HG02588 (cell line): ENCODE data around the gene TMPRSS12.
"Not testable (repeated sequence)": the region's sequence is repeated elsewhere in the genome, so short reads cannot be mapped to it uniquely, and the experiment has no call there.

Source experiments
- ATAC-seq: cut with Tn5 transposase; IDR thresholded peaks from one replicate; pipeline ENCODE4 v1.9.1; 2021; ENCODE audit warnings: mild to moderate bottlenecking, moderate library complexity; ENCODE audit not compliant: unreplicated experiment

Gene TMPRSS12

DNA sequence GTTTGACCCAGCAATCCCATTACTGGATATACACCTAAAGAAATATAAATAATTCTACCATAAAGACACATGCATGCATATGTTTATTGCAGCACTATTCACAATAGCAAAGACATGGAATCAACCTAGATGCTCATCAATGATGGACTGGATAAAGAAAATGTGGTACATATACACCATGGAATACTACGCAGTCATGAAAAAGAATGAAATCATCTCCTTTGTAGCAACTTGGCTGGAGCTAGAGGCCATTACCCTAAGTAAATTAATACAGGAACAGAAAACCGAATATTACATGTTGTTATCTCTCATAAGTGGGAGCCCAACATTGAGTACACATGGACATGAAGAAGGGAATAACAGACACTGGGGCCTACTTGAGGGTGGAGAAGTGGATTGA lies 13.0 kb downstream of the TMPRSS12 start:
- ATAC-seq, result not testable (repeated sequence)

DNA sequence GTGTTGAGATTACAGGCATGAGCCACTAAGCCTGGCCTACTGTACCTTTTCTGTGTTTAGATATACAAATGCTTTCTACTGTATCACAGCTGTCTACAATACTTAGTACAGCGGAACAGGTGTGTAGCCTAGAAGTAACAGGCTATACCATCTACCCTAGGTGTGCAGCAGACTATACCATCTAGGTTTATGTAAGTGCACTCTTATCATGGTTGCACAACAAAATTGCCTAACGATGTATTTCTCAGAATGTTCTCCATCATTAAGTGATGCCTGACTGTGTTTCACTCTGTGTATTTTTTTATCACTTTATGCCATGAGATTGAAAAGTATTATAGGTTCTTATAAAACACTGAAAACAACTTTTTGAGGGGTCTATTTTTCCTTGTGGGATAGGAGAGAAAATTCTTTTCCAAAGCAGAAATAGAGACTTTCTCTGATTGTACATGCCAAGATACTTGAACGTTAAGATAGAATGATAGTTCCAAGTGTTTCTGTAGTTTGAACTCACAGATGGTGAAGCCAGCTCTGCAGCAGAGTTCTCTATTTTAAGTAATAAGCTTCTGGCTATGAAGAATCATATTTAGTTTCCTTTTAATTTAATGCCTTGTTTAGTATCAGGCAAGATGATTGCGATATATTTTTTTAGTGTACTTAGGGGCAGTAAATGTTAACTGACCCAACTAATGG lies 17.0 kb downstream of the TMPRSS12 start:
- no peak for ATAC-seq

- ATAC-seq, result no peak
These were observed 19.6 kb downstream of the TMPRSS12 start for GRCh38 chr12:50862316-50862715.

GRCh38 chr12:50865266-50865665 lies 22.5 kb downstream of the TMPRSS12 start:
- no peak for ATAC-seq

GRCh38 chr12:50868881-50869280 lies 26.2 kb downstream of the TMPRSS12 start:
- ATAC-seq, result not testable (repeated sequence)

DNA sequence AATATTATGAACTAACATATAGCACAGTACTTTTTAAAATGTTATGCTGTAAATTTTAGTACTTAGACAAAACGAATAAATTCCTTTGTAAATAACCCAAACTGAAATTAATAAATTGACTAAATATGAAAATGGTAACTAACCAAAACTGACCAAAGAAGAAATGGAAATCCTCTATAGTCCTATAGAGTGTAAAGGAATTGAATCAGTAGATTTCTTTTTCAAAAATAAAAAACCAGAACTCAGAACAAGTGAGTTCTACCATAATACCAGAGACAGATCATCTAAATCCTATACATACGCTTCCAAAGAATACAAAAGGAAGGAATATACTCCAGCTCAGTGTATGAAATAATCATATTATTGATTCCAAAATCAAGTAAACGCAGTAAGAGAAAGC lies 39.8 kb downstream of the TMPRSS12 start:
- no peak for ATAC-seq

DNA sequence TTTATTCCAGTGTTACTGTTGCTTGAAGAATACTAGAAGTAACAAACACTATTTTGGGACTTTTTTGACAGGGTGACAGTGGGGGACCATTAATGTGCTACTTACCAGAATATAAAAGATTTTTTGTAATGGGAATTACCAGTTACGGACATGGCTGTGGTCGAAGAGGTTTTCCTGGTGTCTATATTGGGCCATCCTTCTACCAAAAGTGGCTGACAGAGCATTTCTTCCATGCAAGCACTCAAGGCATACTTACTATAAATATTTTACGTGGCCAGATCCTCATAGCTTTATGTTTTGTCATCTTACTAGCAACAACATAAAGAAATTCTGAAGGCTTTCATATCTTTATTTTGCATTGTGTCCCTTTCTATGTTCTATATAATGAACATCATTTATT lies 44.5 kb downstream of the TMPRSS12 start:
- no peak for ATAC-seq

- ATAC-seq, result no peak
These were observed 45.9 kb downstream of the TMPRSS12 start for GRCh38 chr12:50888666-50889065.

DNA sequence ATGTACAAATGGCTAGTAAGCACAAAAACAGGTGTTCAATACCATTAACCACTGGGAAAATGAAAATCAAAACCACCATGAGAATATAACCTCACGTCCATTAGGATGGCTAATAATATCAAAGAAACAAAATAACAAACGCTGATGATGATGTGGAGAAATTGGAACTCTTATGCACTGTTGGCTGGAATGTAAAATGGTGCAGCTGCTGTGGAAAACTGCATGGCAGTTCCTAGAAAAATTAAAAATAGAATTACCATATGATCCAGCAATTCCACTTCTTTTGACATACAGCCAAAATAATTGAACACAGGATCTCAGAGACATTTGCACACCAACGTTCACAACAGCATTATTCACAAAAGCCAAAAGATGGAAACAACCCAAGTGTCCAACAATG lies 51.5 kb downstream of the TMPRSS12 start:
- no peak for ATAC-seq

DNA sequence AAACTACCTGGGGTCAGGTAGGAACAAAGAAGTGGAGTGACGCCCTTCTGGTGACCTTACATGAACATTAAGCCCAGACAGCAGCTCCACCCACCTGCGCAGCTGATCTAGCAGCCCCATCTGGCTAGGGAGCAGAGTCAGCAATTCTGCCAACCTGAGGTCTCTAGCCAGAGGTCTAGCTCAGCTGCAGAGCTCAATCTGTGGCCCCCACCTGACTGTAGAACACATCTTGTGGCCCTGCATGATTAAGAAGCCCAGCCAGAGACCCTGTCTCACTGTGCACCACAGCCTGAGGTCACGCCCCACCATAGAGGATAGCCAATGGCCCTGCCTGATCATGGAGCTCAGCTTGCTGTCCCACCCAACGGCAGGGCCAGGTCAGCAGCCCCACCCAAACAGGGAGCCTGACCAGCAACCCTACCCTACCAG lies 59.0 kb downstream of the TMPRSS12 start:
- ATAC-seq, result no peak

DNA sequence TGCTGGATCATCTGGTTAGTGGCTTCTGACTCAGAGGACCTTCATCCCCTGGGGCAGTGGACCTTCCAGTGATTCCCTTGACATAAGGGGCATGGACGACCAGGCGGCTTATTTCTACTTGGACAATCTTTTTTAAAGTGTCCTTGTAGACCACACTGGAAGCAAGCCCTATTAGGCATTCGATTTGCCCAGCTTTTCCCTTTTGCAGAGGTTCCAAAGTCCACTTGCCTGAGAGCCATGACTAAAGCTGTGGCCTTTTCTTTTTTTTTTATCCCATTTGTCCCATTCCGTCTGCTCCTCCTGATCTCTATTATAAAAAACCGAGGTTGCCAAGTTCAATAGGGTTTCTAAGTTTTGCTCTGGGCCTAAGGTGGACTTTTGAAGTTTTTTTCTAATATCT lies 65.8 kb downstream of the TMPRSS12 start:
- ATAC-seq, result not testable (repeated sequence)

- ATAC-seq, result not testable (repeated sequence)
These were observed 69.6 kb downstream of the TMPRSS12 start for GRCh38 chr12:50912361-50912760.

DNA sequence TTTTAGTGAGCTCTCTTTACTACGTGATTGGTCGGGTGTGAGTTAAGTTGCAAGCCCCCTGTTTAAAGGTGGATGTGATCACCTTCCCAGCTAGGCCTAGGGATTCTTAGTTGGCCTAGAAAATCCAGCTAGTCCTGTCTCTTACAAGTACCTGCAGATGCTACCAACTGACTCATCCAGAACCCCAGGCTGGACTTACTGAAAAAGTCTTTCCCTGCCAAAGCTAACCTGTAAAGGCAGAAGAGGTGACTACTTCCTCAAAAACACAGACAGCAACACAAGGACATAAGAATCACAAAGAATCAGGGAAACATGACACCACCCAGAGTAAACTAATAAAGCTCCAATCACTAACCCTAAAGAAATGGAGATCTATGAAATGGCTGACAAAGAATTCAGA lies 70.5 kb downstream of the TMPRSS12 start:
- no peak for ATAC-seq

DNA sequence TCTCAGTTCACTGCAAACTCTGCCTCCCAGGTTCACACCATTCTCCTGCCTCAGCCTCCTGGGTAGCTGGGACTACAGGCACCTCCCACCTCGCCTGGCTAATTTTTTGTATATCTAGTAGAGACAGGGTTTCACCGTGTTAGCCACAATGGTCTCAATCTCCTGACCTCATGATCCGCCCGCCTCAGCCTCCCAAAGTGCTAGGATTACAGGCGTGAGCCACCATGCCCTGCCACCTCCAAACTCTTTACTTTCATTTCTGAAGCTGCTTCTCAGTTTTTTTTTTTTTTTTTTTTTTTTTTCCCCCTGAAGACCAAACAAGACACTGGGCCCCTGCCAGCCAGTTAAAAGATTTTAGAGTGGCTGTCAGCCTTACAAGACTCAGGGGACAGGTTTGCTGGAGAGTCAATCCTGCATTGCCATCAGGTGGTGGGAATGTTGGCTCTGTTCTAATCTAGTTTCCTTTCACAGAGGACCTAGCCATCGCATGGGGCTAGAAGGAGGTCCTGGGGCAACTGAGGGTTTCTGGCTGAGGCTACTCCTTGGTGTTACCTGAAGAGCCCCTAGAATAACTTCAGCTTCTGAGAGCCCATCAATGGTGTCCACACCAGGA lies 72.3 kb downstream of the TMPRSS12 start:
- ATAC-seq, result no peak

DNA sequence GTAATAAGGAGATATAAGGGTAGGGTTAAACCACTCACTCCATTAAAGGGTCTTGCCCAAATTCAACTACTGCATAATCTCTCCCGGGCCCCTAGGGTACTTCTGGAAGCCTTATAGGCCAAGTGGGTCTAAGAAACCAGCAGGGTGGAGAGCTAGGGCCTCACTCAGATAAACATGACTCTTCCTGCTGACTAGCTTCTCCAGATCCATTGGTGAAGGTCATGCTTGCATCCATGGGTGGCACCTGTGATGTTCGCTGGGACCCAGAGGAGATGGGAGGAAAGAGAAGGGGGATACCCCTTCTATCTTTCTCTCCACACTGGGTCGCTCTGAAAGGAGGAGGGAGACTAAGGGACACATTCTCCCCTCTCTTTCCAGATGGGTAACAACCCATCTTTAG lies 73.6 kb downstream of the TMPRSS12 start:
- ATAC-seq, result no peak

- no peak for ATAC-seq
These were observed 76.0 kb downstream of the TMPRSS12 start for GRCh38 chr12:50918584-50919316.

GRCh38 chr12:50922820-50923219 lies 80.1 kb downstream of the TMPRSS12 start:
- no peak for ATAC-seq

- no peak for ATAC-seq
These were observed 80.8 kb downstream of the TMPRSS12 start for GRCh38 chr12:50923361-50924130.

DNA sequence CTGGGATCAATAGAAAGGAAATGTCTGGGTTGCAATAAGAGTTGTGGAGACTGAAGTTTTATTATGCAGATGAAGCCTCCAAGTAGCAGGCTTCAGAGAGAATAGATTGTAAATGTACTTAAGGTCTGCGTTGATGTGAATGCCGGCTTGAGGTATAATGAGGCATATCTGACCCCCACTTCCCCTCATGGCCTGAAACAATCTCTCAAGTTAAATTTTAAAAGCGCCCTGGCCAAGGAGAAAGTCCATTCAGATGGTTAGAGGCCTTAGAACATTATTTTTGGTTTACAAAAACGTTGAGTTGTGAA lies 81.4 kb downstream of the TMPRSS12 start:
- ATAC-seq, result no peak

GRCh38 chr12:50924439-50925341 lies 82.0 kb downstream of the TMPRSS12 start:
- ATAC-seq, result peak; percentile 85

GRCh38 chr12:50925342-50925651 lies 82.6 kb downstream of the TMPRSS12 start:
- no peak for ATAC-seq
